Karpas-422 (cell line): Measurements from ENCODE around the gene NT5E. TPM values are rescaled to one million over a fixed set of nuclear protein-coding genes. Genes with fewer than 3 reads are reported as not detected.

ENCODE experiments used
- DNase-seq: peaks from one replicate; pipeline ENCODE4 v3.0.0-alpha.2; 2015
- H2AFZ ChIP-seq: fragments of 200-600 bp; sonication (generic); 2 replicates; pipeline ENCODE4 v1.6.1; 2014; ENCODE audit warnings: antibody characterized with exemption, low read length, mixed read lengths
- H3K27ac ChIP-seq: fragments of 200-600 bp; sonication (generic); 2 replicates; pipeline ENCODE4 v1.5.1; 2014; ENCODE audit warnings: mild to moderate bottlenecking, low read length, moderate library complexity
- H3K27me3 ChIP-seq: fragments of 200-600 bp; sonication (generic); 2 replicates; pipeline ENCODE4 v1.6.1; 2014; ENCODE audit warnings: low read length, mixed read lengths
- H3K36me3 ChIP-seq: fragments of 200-600 bp; sonication (generic); 2 replicates; pipeline ENCODE4 v1.6.1; 2014; ENCODE audit warnings: low read length, mixed read lengths; ENCODE audit not compliant: insufficient read depth
- H3K4me1 ChIP-seq: fragments of 200-600 bp; sonication (generic); 2 replicates; pipeline ENCODE4 v1.6.1; 2014; ENCODE audit warnings: mild to moderate bottlenecking, low read length, mixed read lengths
- H3K4me2 ChIP-seq: fragments of 200-600 bp; sonication (generic); 2 replicates; pipeline ENCODE4 v1.6.1; 2014; ENCODE audit warnings: low read length, low read depth, mild to moderate bottlenecking; ENCODE audit not compliant: poor library complexity, severe bottlenecking
- H3K4me3 ChIP-seq: fragments of 200-600 bp; sonication (generic); 2 replicates; pipeline ENCODE4 v1.5.1; 2014; ENCODE audit warnings: mild to moderate bottlenecking, antibody characterized with exemption, low read length, mixed read lengths
- H3K79me2 ChIP-seq: fragments of 200-600 bp; sonication (generic); 2 replicates; pipeline ENCODE4 v1.6.1; 2014; ENCODE audit warnings: mild to moderate bottlenecking, low read length, mixed read lengths
- H3K9ac ChIP-seq: fragments of 200-600 bp; sonication (generic); 2 replicates; pipeline ENCODE4 v1.6.0; 2014; ENCODE audit warnings: low read length
- H3K9me2 ChIP-seq: fragments of 200-600 bp; sonication (generic), shearing (Covaris generic); replicated peaks from 2 replicates; pipeline ENCODE4 v1.6.0; 2014; ENCODE audit warnings: mild to moderate bottlenecking, low read length, moderate library complexity; ENCODE audit not compliant: insufficient read depth
- H3K9me3 ChIP-seq: fragments of 300-700, 200-600 bp; sonication (generic); 2 replicates; pipeline ENCODE4 v1.6.1; 2014; ENCODE audit warnings: low read length, mixed read lengths
- H4K20me1 ChIP-seq: fragments of 200-600 bp; sonication (generic); 2 replicates; pipeline ENCODE4 v1.6.1; 2014; ENCODE audit warnings: mild to moderate bottlenecking, antibody characterized with exemption, low read length, low read depth; ENCODE audit not compliant: insufficient read depth
- total RNA-seq: library from RNA; depleted of rRNA; stranded (reverse); fragments of >200 nt; shearing (Covaris generic); gene quantifications from 2 replicates; pipeline ENCODE4 v1.2.3, GENCODE V29; 2014; ENCODE audit warnings: low replicate concordance

The NT5E gene
- total RNA-seq, 1 experiment from 2014 or later, result not detected

DNA sequence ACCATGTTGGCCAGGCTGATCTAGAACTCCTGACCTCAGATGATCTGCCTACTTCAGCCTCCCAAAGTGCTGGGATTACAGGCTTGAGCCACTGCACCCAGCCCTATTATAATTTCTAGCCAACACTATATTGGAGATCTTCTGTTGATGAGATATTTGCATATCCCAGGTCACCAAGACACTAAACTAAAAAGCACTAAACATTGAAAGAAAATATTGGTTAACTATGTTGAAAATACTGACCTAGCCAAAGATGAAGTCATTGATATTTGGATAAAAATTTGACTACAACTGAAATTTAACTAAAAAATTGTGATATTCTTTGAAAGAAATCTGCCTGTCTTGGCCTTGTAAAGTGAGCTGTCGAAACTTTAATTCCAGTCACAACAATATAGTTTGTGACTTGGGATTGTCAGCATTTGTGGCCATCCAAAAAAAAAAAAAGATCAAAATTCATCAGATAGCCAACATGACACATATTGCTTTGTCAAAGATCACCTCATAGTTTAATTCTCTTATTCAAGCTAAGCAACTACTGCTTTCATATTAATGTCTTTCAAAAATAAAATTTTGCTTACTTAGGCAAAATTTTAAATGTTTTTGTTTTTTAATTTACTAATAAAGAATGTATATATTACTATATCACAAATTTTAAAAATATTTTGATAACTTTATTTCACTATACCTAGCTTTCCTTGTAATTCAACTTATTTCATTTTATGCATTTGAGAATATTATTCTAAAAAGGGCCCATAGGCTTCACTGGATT, 6.3 kb upstream of the NT5E start:
- H3K4me2 ChIP-seq, result no peak overlapping the region
- H3K9me3 ChIP-seq, result no peaks in the 10 kb centered on the region
- no peak overlapping the region for H3K27ac ChIP-seq
- no peak overlapping the region for H3K9ac ChIP-seq
- no peaks in the 10 kb centered on the region for H4K20me1 ChIP-seq
- no peaks in the 10 kb centered on the region for H3K36me3 ChIP-seq
- DNase-seq, result no peak
- H3K79me2 ChIP-seq, result no peaks in the 10 kb centered on the region
- no peaks in the 10 kb centered on the region for H3K9me2 ChIP-seq
- no peak overlapping the region for H3K4me3 ChIP-seq
- H3K4me1 ChIP-seq, result no peaks in the 10 kb centered on the region
- no peak overlapping the region for H2AFZ ChIP-seq
- H3K27me3 ChIP-seq, result no peaks in the 10 kb centered on the region

DNA sequence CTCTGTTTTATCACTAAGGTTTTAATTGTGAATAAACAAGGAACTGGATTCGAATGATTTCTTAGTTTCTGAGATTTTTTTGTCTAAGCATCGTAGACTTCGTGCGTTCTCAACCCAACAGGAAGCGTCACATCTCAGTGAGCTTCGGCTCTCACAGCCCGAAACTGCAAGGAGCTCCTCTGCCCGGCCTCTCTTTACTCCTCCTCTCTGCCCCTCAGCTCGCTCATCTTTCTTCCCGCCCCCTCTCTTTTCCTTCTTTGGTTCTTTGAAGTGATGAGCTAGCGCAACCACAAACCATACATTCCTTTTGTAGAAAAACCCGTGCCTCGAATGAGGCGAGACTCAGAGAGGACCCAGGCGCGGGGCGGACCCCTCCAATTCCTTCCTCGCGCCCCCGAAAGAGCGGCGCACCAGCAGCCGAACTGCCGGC, 480 bp upstream of the NT5E start:
- no peaks in the 10 kb centered on the region for H3K9me3 ChIP-seq
- DNase-seq, result no peak
- no peak overlapping the region for H3K27ac ChIP-seq
- H3K9ac ChIP-seq, result no peak overlapping the region
- no peak overlapping the region for H2AFZ ChIP-seq
- H4K20me1 ChIP-seq, result no peaks in the 10 kb centered on the region
- no peaks in the 10 kb centered on the region for H3K36me3 ChIP-seq
- no peaks in the 10 kb centered on the region for H3K9me2 ChIP-seq
- peaks cover 4% of the 10 kb centered on the region; the same call in 1 of the 2 replicates for H3K4me1 ChIP-seq
- H3K4me3 ChIP-seq, result no peak overlapping the region
- H3K27me3 ChIP-seq, result no peaks in the 10 kb centered on the region
- H3K4me2 ChIP-seq, result no peak overlapping the region
- no peaks in the 10 kb centered on the region for H3K79me2 ChIP-seq

DNA sequence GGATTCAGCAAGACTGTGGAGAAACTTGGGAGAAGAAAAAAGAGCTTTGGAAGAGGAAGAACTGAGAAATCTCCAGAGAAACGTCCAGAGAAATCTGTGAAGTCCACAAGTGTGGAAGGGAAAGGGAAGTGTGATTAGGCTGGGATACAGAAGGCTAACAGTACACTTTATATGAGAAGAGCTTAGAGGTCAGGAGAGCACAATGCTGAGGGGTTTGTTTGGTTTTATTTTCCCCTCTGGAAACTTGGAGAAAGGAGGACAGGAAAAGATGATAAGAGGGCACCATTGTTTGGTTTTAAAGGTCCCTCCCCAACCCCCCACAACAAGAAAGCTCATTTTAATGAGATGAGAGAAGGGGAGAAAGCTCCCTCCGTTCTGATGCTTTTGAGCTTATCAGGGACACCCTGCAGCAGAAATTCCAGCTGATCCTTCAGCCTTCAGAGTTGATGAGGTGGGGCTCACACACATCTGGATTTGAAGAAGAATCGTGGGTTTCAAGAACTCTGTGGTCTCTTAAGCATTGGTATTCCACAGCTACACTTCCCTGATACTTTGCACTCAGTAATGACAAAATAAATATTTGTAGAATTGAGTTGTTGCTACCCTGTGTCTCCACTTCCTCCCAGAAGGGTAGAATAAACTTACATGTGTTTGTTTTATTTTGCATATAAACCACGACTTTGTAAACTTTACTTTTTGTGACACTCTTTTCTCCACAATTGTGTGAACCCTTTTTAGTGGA, 1.9 kb downstream of the NT5E start:
- no peak for DNase-seq
- no peak overlapping the region for H3K4me2 ChIP-seq
- H4K20me1 ChIP-seq, result no peaks in the 10 kb centered on the region
- H3K4me1 ChIP-seq, result peaks cover 4% of the 10 kb centered on the region; the same call in 1 of the 2 replicates
- H3K9me2 ChIP-seq, result no peaks in the 10 kb centered on the region
- H3K27ac ChIP-seq, result no peak overlapping the region
- no peaks in the 10 kb centered on the region for H3K27me3 ChIP-seq
- no peak overlapping the region for H3K9ac ChIP-seq
- H3K36me3 ChIP-seq, result no peaks in the 10 kb centered on the region
- no peak overlapping the region for H2AFZ ChIP-seq
- no peaks in the 10 kb centered on the region for H3K9me3 ChIP-seq
- no peaks in the 10 kb centered on the region for H3K79me2 ChIP-seq
- no peak overlapping the region for H3K4me3 ChIP-seq

DNA sequence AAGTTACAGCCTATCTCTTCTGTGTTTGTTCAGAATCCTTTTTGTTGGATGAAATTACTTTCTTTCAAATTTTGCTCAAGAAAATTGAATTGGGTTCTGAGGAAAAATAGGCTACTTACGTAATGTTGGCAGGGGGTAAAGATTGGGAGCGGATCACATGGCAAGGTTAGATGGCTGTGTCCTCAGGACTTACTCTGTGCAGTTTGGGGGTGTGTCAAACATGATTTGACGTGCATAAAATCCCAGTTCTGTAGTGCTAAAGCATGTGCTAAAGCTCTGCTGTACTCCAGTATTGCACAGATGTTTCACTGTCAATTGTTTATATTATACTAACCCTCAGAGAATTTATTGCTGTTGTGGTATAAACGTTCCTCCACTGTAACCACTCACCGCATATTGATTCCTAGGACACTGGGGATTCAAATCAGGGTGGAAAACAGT, 2.6 kb downstream of the NT5E start:
- Histone ChIP-seq H3K4me1 (peaks cover 4% of the 10 kb centered on the region; the same call in 1 of the 2 replicates), H3K4me3 (no peak overlapping the region)
- DNase-seq, result no peak

GRCh38 chr6:85453052-85453451, 3.2 kb downstream of the NT5E start:
- Histone ChIP-seq H3K79me2 (no peaks in the 10 kb centered on the region), H3K27me3 (no peaks in the 10 kb centered on the region), H3K9ac (no peak overlapping the region), H3K9me2 (no peaks in the 10 kb centered on the region), H3K27ac (no peak overlapping the region), H3K4me3 (no peak overlapping the region), H3K4me1 (peaks cover 4% of the 10 kb centered on the region; the same call in 1 of the 2 replicates), H3K4me2 (no peak overlapping the region), H2AFZ (no peak overlapping the region), H4K20me1 (no peaks in the 10 kb centered on the region), H3K36me3 (no peaks in the 10 kb centered on the region), H3K9me3 (no peaks in the 10 kb centered on the region)
- DNase-seq, result no peak

More for the DNA sequence above, 2.6 kb downstream of the NT5E start:
- Histone ChIP-seq H3K9me3 (no peaks in the 10 kb centered on the region), H3K79me2 (no peaks in the 10 kb centered on the region), H3K27me3 (no peaks in the 10 kb centered on the region), H4K20me1 (no peaks in the 10 kb centered on the region), H3K9me2 (no peaks in the 10 kb centered on the region), H3K27ac (no peak overlapping the region), H3K9ac (no peak overlapping the region), H2AFZ (no peak overlapping the region), H3K36me3 (no peaks in the 10 kb centered on the region), H3K4me2 (no peak overlapping the region)

GRCh38 chr6:85453490-85453889, 3.6 kb downstream of the NT5E start:
- H3K9me2 ChIP-seq, result no peaks in the 10 kb centered on the region
- no peak overlapping the region for H3K27ac ChIP-seq
- no peaks in the 10 kb centered on the region for H4K20me1 ChIP-seq
- no peaks in the 10 kb centered on the region for H3K9me3 ChIP-seq
- H3K9ac ChIP-seq, result no peak overlapping the region
- H3K4me2 ChIP-seq, result no peak overlapping the region
- H2AFZ ChIP-seq, result no peak overlapping the region
- no peaks in the 10 kb centered on the region for H3K27me3 ChIP-seq
- no peaks in the 10 kb centered on the region for H3K36me3 ChIP-seq
- DNase-seq, result no peak
- H3K4me3 ChIP-seq, result no peak overlapping the region
- H3K4me1 ChIP-seq, result peaks cover 4% of the 10 kb centered on the region; the same call in 1 of the 2 replicates
- no peaks in the 10 kb centered on the region for H3K79me2 ChIP-seq

GRCh38 chr6:85455471-85456026, 5.7 kb downstream of the NT5E start:
- no peak overlapping the region for H3K4me2 ChIP-seq
- no peak for DNase-seq
- no peaks in the 10 kb centered on the region for H3K9me2 ChIP-seq
- no peak overlapping the region for H3K9ac ChIP-seq
- H3K36me3 ChIP-seq, result no peaks in the 10 kb centered on the region
- H3K4me1 ChIP-seq, result peaks cover 4% of the 10 kb centered on the region; the same call in 1 of the 2 replicates
- no peaks in the 10 kb centered on the region; the same call in 1 of the 2 replicates for H3K27me3 ChIP-seq
- no peaks in the 10 kb centered on the region for H3K79me2 ChIP-seq
- no peak overlapping the region for H2AFZ ChIP-seq
- H3K9me3 ChIP-seq, result no peaks in the 10 kb centered on the region
- no peak overlapping the region for H3K4me3 ChIP-seq
- H4K20me1 ChIP-seq, result no peaks in the 10 kb centered on the region
- H3K27ac ChIP-seq, result no peak overlapping the region

DNA sequence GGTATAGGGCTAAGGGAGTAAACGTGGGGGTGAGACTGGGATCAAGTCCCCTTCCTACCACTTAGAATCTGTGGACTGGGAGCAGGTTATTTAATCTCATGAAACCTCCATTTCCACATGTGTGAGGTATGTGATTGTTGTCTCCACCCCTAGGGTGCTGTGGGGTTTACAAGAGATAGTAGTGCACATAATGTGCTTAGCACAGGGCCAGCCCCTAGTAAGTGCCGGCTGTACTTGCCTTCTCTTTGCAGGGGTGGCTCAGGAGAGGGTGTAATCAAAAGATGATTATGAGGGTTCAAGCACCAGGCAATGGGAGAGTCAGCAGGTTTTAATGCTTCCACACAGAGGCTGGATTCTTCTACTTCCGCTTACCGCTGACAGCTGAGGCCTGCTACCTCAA, 6.9 kb downstream of the NT5E start:
- H3K4me3 ChIP-seq, result no peak overlapping the region

More for the DNA sequence above, 6.9 kb downstream of the NT5E start:
- Histone ChIP-seq H3K27me3 (no peaks in the 10 kb centered on the region; the same call in 1 of the 2 replicates), H3K36me3 (no peaks in the 10 kb centered on the region), H3K4me1 (peaks cover 4% of the 10 kb centered on the region; the same call in 1 of the 2 replicates), H2AFZ (no peak overlapping the region), H3K9ac (no peak overlapping the region), H3K9me2 (no peaks in the 10 kb centered on the region), H3K79me2 (no peaks in the 10 kb centered on the region), H3K9me3 (no peaks in the 10 kb centered on the region), H3K4me2 (no peak overlapping the region), H4K20me1 (no peaks in the 10 kb centered on the region), H3K27ac (no peak overlapping the region)
- no peak for DNase-seq
